GM12878 (cell line): ENCODE results near the gene WDR59. TPM values are rescaled to one million over a fixed set of nuclear protein-coding genes. Genes with fewer than 3 reads are reported as not detected.

Experiments used
- ATF2 ChIP-seq: IDR thresholded peaks from 2 replicates; pipeline ENCODE4 v1.6.1; 2012; ENCODE audit warnings: low read length, inconsistent platforms
- BRCA1 ChIP-seq: IDR thresholded peaks from 2 replicates; pipeline ENCODE4 v1.6.1; 2011; ENCODE audit warnings: low read depth, low read length, improper control_type of control experiment
- CBFB ChIP-seq: IDR thresholded peaks from 2 replicates; pipeline ENCODE4 v1.6.1; 2016; ENCODE audit warnings: antibody characterized with exemption, low read depth
- CUX1 ChIP-seq: IDR thresholded peaks from 2 replicates; pipeline ENCODE4 v1.6.1; 2012; ENCODE audit warnings: improper control_type of control experiment, low read depth, low read length; ENCODE audit not compliant: insufficient replicate concordance
- NR2F1 ChIP-seq: fragments of 450-650 bp; conservative IDR thresholded peaks from 2 replicates; pipeline ENCODE4 v1.6.1; 2017; ENCODE audit warnings: mild to moderate bottlenecking
- PAX5 ChIP-seq: IDR thresholded peaks from 2 replicates; pipeline ENCODE4 v1.6.1; 2011; ENCODE audit warnings: low read depth, low read length, borderline replicate concordance
- PBX3 ChIP-seq: IDR thresholded peaks from 2 replicates; pipeline ENCODE4 v1.6.1; 2011; ENCODE audit warnings: mild to moderate bottlenecking, low read depth, low read length, moderate library complexity; ENCODE audit not compliant: insufficient replicate concordance
- RB1 ChIP-seq: fragments of 450-650 bp; formaldehyde crosslinking; IDR thresholded peaks from 2 replicates; pipeline ENCODE4 v1.6.1; 2017; ENCODE audit warnings: mild to moderate bottlenecking, borderline replicate concordance
- RELA ChIP-seq: fragments of 450-650 bp; IDR thresholded peaks from 2 replicates; pipeline ENCODE4 v1.8.0; 2014; ENCODE audit warnings: borderline replicate concordance; ENCODE audit not compliant: partially characterized antibody
- SIX5 ChIP-seq: IDR thresholded peaks from 2 replicates; pipeline ENCODE4 v1.6.1; 2011; ENCODE audit warnings: mild to moderate bottlenecking, low read depth, low read length, moderate library complexity; ENCODE audit not compliant: severe bottlenecking
- STAT3 ChIP-seq: IDR thresholded peaks from 2 replicates; pipeline ENCODE4 v1.6.1; 2011; ENCODE audit warnings: low read depth, low read length, improper control_type of control experiment
- TCF3 ChIP-seq: IDR thresholded peaks from 2 replicates; pipeline ENCODE4 v1.6.1; 2012; ENCODE audit warnings: low read depth, mild to moderate bottlenecking, low read length, borderline replicate concordance; ENCODE audit not compliant: insufficient read depth
- ZNF622 ChIP-seq: fragments of 450-650 bp; IDR thresholded peaks from 2 replicates; pipeline ENCODE4 v1.6.1; 2017; ENCODE audit warnings: mild to moderate bottlenecking, inconsistent platforms
- polyA plus RNA-seq, 11 experiments: library from polyadenylated mRNA; depleted of rRNA in 4 of 11; unstranded in 6 of 11; stranded (reverse) in 5 of 11; fragments of >200 nt; fragmentation: Nextera tagmentation in 4 of 11; fragmentation: Illumina TruSeq in 1 of 11; extraction: Ambion mirVana in 4 of 11; extraction: Trizol in 1 of 11; gene quantifications; 1 replicate in 1 of 11; 2 replicates in 10 of 11; pipeline versions ENCODE4 v1.2.1 to v1.2.3, GENCODE V29; 2011 to 2016; ENCODE audit warnings: inconsistent platforms in 2 of 11, missing spikeins in 2 of 11, low read depth in 1 of 11
- total RNA-seq, 4 experiments: library from RNA; depleted of rRNA in 3 of 4; stranded (reverse); fragments of >200 nt in 3 of 4; fragmentation: Illumina TruSeq in 1 of 4; extraction: Trizol in 1 of 4; gene quantifications; 2 replicates each; pipeline versions ENCODE4 v1.2.1 to v1.2.3, GENCODE V29; 2013 to 2021
- TF ChIP-seq, protein P1 (sequence below): fragments of 450-650 bp; IDR thresholded peaks from 2 replicates; pipeline ENCODE4 v1.6.1; 2016; ENCODE audit warnings: mild to moderate bottlenecking, moderate library complexity, borderline replicate concordance
- TF ChIP-seq, protein P2 (sequence below): fragments of 450-650 bp; IDR thresholded peaks from 2 replicates; pipeline ENCODE4 v1.6.1; 2017; ENCODE audit warnings: mild to moderate bottlenecking, low read depth, inconsistent platforms; ENCODE audit not compliant: poor library complexity, severe bottlenecking

Gene WDR59
- total and polyA plus RNA-seq, 10 of the 15 experiments (the other 5 are each of a cell fraction or from before 2014, with no cell fraction given), result 9.7 to 78.4 (median 24.5) TPM

DNA sequence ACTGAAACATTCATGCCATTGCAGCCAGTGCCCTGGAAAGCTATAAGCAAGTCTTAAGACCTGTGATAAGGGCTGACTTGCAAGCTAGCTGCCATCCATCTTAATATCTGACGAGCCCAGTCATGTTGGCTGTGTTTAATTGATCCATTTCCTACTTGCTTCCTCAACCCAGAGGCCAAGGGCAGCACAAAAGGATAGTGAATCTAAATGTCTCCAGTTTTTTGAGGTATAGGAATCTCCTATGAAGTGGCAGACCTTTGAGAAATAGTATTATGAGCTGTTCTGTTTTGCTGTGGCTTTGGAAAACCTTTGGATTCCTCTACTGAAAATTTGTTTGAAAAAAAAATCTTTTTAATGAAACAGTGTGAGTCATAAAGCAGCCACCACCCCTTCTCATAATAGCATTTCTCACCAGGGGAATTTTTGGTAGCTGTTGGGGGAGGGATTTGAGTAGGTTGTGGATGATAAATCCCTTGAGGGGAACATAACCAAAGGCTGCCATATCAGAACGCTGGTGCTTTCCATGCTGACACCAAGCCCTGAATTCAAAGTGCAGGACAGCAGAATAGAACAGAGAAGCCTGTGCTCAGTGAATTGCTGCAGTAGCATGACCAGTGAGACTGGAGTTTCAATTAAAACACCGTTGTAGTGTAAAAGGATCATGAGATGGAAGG lies 26.8 kb upstream of the WDR59 start (continued):
- peak; percentile 39; the same call in 1 of the 2 replicates for TF ChIP-seq NR2F1
- peak; percentile 79 for TF ChIP-seq RELA
- TF ChIP-seq PBX3, result no peak
- TF ChIP-seq, protein P1, sequence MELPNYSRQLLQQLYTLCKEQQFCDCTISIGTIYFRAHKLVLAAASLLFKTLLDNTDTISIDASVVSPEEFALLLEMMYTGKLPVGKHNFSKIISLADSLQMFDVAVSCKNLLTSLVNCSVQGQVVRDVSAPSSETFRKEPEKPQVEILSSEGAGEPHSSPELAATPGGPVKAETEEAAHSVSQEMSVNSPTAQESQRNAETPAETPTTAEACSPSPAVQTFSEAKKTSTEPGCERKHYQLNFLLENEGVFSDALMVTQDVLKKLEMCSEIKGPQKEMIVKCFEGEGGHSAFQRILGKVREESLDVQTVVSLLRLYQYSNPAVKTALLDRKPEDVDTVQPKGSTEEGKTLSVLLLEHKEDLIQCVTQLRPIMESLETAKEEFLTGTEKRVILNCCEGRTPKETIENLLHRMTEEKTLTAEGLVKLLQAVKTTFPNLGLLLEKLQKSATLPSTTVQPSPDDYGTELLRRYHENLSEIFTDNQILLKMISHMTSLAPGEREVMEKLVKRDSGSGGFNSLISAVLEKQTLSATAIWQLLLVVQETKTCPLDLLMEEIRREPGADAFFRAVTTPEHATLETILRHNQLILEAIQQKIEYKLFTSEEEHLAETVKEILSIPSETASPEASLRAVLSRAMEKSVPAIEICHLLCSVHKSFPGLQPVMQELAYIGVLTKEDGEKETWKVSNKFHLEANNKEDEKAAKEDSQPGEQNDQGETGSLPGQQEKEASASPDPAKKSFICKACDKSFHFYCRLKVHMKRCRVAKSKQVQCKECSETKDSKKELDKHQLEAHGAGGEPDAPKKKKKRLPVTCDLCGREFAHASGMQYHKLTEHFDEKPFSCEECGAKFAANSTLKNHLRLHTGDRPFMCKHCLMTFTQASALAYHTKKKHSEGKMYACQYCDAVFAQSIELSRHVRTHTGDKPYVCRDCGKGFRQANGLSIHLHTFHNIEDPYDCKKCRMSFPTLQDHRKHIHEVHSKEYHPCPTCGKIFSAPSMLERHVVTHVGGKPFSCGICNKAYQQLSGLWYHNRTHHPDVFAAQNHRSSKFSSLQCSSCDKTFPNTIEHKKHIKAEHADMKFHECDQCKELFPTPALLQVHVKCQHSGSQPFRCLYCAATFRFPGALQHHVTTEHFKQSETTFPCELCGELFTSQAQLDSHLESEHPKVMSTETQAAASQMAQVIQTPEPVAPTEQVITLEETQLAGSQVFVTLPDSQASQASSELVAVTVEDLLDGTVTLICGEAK, result no peak
- TF ChIP-seq CBFB, result 0 out of 2 replicates have a peak, but pooled peaks have one; percentile 23
- peak; percentile 49; the same call in 1 of the 2 replicates for TF ChIP-seq PAX5
- TF ChIP-seq RB1, result no peak
- no peak for TF ChIP-seq BRCA1
- peak; percentile 93 for TF ChIP-seq STAT3
- no peak for TF ChIP-seq TCF3
- TF ChIP-seq CUX1, result peak; percentile 59
- no peak for TF ChIP-seq SIX5
- TF ChIP-seq, protein P2, sequence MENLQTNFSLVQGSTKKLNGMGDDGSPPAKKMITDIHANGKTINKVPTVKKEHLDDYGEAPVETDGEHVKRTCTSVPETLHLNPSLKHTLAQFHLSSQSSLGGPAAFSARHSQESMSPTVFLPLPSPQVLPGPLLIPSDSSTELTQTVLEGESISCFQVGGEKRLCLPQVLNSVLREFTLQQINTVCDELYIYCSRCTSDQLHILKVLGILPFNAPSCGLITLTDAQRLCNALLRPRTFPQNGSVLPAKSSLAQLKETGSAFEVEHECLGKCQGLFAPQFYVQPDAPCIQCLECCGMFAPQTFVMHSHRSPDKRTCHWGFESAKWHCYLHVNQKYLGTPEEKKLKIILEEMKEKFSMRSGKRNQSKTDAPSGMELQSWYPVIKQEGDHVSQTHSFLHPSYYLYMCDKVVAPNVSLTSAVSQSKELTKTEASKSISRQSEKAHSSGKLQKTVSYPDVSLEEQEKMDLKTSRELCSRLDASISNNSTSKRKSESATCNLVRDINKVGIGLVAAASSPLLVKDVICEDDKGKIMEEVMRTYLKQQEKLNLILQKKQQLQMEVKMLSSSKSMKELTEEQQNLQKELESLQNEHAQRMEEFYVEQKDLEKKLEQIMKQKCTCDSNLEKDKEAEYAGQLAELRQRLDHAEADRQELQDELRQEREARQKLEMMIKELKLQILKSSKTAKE, result peak; percentile 74
- peak; percentile 83 for TF ChIP-seq ATF2
- no peak for TF ChIP-seq ZNF622
